Activated CD8-positive, alpha-beta memory T cell treated with anti-CD3 and anti-CD28 coated beads for 36 hours (primary cell): ENCODE results near the gene ZNFX1. TPM values are rescaled to one million over a fixed set of nuclear protein-coding genes. Genes with fewer than 3 reads are reported as not detected.
"Not testable (repeated sequence)": the region's sequence is repeated elsewhere in the genome, so short reads cannot be mapped to it uniquely, and the experiment has no call there.

ENCODE experiments used
- CTCF ChIA-PET: fragments of 350-600 bp; sonication (Branson Sonifier 250); formaldehyde crosslinking; loops from one replicate; lab custom pipeline; 2021; ENCODE audit warnings: antibody characterized with exemption; lab: Charles Lee
- POLR2A ChIA-PET: fragments of 350-600 bp; sonication (Branson Sonifier 250); formaldehyde crosslinking; loops from one replicate; lab custom pipeline; 2021; ENCODE audit warnings: antibody characterized with exemption; lab: Charles Lee
- total RNA-seq, 2 experiments: library from RNA; stranded (reverse); gene quantifications; one replicate each; pipeline ENCODE4 v1.2.3, GENCODE V29; 2021

The ZNFX1 gene
- 10 to 100 TPM; 47.3 to 47.6 TPM for total RNA-seq

- CTCF ChIA-PET, result no interaction called here
- POLR2A ChIA-PET, result interaction anchor here (0.8 to 1.2 kb wide), 5 partner anchors 9 to 313 kb away, joined by 3 to 4 read pairs (median 3); no protein-coding TSS in a partner anchor
Observed at GRCh38 chr20:49278036-49278817, at the start of gene ZNFX1. Gene ZNFX1 (minus strand): TSS chr20:49278057. CDS start chr20:49275839, 2,218 bp downstream.

- CTCF ChIA-PET, result interaction anchor here (0.7 to 0.9 kb wide), 2 partner anchors 27 to 78 kb away, joined by 3 read pairs; no protein-coding TSS in a partner anchor
- POLR2A ChIA-PET, result no interaction called here
Observed at GRCh38 chr20:49326026-49326425, 48.2 kb upstream of the ZNFX1 start.

- ChIA-PET CTCF (interaction anchor here (3.9 kb wide), 1 partner anchor 9 kb away, joined by 15 read pairs; no protein-coding TSS in a partner anchor), POLR2A (interaction anchor here (0.9 to 1.0 kb wide), 2 partner anchors 33 to 41 kb away, joined by 3 to 9 read pairs; no protein-coding TSS in a partner anchor)
Observed at GRCh38 chr20:49324306-49324705, 46.4 kb upstream of the ZNFX1 start.

- CTCF ChIA-PET, result interaction anchor here (0.6 to 3.9 kb wide), 5 partner anchors 10 to 285 kb away, joined by 3 to 15 read pairs (median 3); no protein-coding TSS in a partner anchor
- POLR2A ChIA-PET, result interaction anchor here (0.7 to 1.0 kb wide), 4 partner anchors 33 to 40 kb away, joined by 3 to 13 read pairs (median 8); no protein-coding TSS in a partner anchor
Observed at GRCh38 chr20:49323622-49324238, 45.9 kb upstream of the ZNFX1 start.

GRCh38 chr20:49320460-49320859 lies 42.6 kb upstream of the ZNFX1 start:
- ChIA-PET POLR2A (no interaction called here), CTCF (interaction anchor here (0.8 to 1.2 kb wide), 4 partner anchors 10 to 288 kb away, joined by 3 to 5 read pairs (median 4); no protein-coding TSS in a partner anchor)

- ChIA-PET CTCF (interaction anchor here (0.5 to 1.2 kb wide), 2 partner anchors 11 to 389 kb away, joined by 3 to 4 read pairs; no protein-coding TSS in a partner anchor), POLR2A (interaction anchor here (1.6 kb wide), 1 partner anchor 28 kb away, joined by 4 read pairs; no protein-coding TSS in a partner anchor)
Observed at GRCh38 chr20:49319208-49319809, 41.5 kb upstream of the ZNFX1 start.

GRCh38 chr20:49318430-49319207 lies 40.8 kb upstream of the ZNFX1 start:
- POLR2A ChIA-PET, result interaction anchor here (1.6 kb wide), 1 partner anchor 28 kb away, joined by 4 read pairs; no protein-coding TSS in a partner anchor
- CTCF ChIA-PET, result interaction anchor here (0.5 to 1.2 kb wide), 3 partner anchors 11 to 389 kb away, joined by 3 to 6 read pairs (median 4); no protein-coding TSS in a partner anchor

GRCh38 chr20:49318091-49318429 lies 40.2 kb upstream of the ZNFX1 start:
- CTCF ChIA-PET, result interaction anchor here (1.0 kb wide), 1 partner anchor 15 kb away, joined by 6 read pairs; no protein-coding TSS in a partner anchor
- POLR2A ChIA-PET, result interaction anchor here (1.6 kb wide), 1 partner anchor 27 kb away, joined by 4 read pairs; no protein-coding TSS in a partner anchor

- CTCF ChIA-PET, result no interaction called here
Observed at GRCh38 chr20:49316704-49317103, 38.8 kb upstream of the ZNFX1 start.

GRCh38 chr20:49315580-49315979 lies 37.7 kb upstream of the ZNFX1 start:
- POLR2A ChIA-PET, result no interaction called here

More at GRCh38 chr20:49316704-49317103, 38.8 kb upstream of the ZNFX1 start:
- POLR2A ChIA-PET, result no interaction called here

GRCh38 chr20:49314052-49314451 lies 36.2 kb upstream of the ZNFX1 start:
- POLR2A ChIA-PET, result not testable (repeated sequence)

More at GRCh38 chr20:49315580-49315979, 37.7 kb upstream of the ZNFX1 start:
- CTCF ChIA-PET, result no interaction called here

GRCh38 chr20:49313283-49313682 lies 35.4 kb upstream of the ZNFX1 start:
- POLR2A ChIA-PET, result interaction anchor here (0.9 to 1.2 kb wide), 2 partner anchors 21 to 26 kb away, joined by 3 read pairs; no protein-coding TSS in a partner anchor

More at GRCh38 chr20:49314052-49314451, 36.2 kb upstream of the ZNFX1 start:
- CTCF ChIA-PET, result not testable (repeated sequence)

GRCh38 chr20:49312661-49313060 lies 34.8 kb upstream of the ZNFX1 start:
- CTCF ChIA-PET, result no interaction called here

More at GRCh38 chr20:49313283-49313682, 35.4 kb upstream of the ZNFX1 start:
- CTCF ChIA-PET, result no interaction called here

GRCh38 chr20:49310705-49311104 lies 32.8 kb upstream of the ZNFX1 start:
- ChIA-PET CTCF (interaction anchor here (1.3 to 1.4 kb wide), 2 partner anchors 12 to 64 kb away, joined by 3 to 4 read pairs; no protein-coding TSS in a partner anchor), POLR2A (interaction anchor here (0.8 kb wide), 1 partner anchor 30 kb away, joined by 4 read pairs; no protein-coding TSS in a partner anchor)

More at GRCh38 chr20:49312661-49313060, 34.8 kb upstream of the ZNFX1 start:
- POLR2A ChIA-PET, result interaction anchor here (0.9 to 1.2 kb wide), 2 partner anchors 20 to 25 kb away, joined by 3 read pairs; no protein-coding TSS in a partner anchor

- CTCF ChIA-PET, result no interaction called here
- POLR2A ChIA-PET, result no interaction called here
Observed at GRCh38 chr20:49308875-49309274, 31.0 kb upstream of the ZNFX1 start.

GRCh38 chr20:49306903-49307620 lies 29.2 kb upstream of the ZNFX1 start:
- ChIA-PET CTCF (no interaction called here), POLR2A (interaction anchor here (1.2 kb wide), 1 partner anchor 20 kb away, joined by 3 read pairs; no protein-coding TSS in a partner anchor)

GRCh38 chr20:49303065-49303552 lies 25.3 kb upstream of the ZNFX1 start:
- CTCF ChIA-PET, result interaction anchor here (0.6 to 0.9 kb wide), 2 partner anchors 19 to 227 kb away, joined by 3 to 4 read pairs; no protein-coding TSS in a partner anchor
- POLR2A ChIA-PET, result interaction anchor here (0.6 to 1.4 kb wide), 2 partner anchors 13 to 284 kb away, joined by 4 read pairs; no protein-coding TSS in a partner anchor
